ENCODE results near the gene LRRC51.

DNA sequence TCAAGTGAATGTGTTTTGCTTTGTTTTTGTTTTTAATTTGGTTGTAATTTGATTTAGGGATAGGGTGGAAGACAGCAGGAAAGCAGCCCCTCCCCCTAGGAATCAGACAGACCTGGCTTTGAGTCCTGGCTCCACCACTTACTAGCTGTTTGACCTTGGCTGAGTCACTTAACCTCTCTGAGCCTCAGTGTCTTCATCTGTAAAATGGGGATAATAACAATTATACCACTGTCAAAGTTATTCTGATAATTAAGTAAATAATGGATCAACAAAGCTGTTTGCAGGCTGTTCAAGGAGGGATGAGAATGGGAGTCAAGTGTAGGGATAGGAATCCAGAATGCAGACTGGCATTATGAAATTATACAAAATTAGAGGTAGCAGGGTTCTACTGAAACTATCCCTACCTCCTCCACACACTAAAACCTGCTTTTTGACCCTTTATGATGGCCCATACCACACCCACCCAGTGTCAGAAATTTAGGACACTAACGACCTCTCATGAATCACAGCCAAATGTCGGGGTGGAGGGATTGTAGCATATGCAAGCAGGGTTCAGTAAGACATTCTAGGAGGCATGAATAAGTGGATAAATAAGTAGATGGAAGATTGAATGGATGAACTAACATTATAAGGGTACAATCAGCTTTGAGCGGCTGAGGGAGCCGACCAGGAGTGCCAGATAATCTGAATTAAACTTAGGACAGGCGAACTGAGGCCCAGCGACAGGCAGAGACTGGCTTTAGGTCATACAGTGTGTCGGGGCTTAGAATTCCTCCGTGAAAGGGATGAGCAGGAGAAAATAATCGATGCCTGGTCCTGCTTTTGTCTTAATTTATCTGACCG, 30.9 kb downstream of the LRRC51 start:
- no peak for TF ChIP-seq POLR2A (IDR thresholded peaks at IDR 0.05)
- TF ChIP-seq, protein P1, sequence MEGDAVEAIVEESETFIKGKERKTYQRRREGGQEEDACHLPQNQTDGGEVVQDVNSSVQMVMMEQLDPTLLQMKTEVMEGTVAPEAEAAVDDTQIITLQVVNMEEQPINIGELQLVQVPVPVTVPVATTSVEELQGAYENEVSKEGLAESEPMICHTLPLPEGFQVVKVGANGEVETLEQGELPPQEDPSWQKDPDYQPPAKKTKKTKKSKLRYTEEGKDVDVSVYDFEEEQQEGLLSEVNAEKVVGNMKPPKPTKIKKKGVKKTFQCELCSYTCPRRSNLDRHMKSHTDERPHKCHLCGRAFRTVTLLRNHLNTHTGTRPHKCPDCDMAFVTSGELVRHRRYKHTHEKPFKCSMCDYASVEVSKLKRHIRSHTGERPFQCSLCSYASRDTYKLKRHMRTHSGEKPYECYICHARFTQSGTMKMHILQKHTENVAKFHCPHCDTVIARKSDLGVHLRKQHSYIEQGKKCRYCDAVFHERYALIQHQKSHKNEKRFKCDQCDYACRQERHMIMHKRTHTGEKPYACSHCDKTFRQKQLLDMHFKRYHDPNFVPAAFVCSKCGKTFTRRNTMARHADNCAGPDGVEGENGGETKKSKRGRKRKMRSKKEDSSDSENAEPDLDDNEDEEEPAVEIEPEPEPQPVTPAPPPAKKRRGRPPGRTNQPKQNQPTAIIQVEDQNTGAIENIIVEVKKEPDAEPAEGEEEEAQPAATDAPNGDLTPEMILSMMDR (IDR thresholded peaks at IDR 0.05): peak in 1 of 4 experiments; percentile 11

Measured in uterus (tissue), 2 donors.